HG03442 (cell line): Measurements from ENCODE around the gene DENND6B.

Experiments used
- ATAC-seq: cut with Tn5 transposase; IDR thresholded peaks from one replicate; pipeline ENCODE4 v1.9.1; 2021; ENCODE audit warnings: mild to moderate bottlenecking, moderate library complexity; ENCODE audit not compliant: unreplicated experiment

Gene DENND6B

DNA sequence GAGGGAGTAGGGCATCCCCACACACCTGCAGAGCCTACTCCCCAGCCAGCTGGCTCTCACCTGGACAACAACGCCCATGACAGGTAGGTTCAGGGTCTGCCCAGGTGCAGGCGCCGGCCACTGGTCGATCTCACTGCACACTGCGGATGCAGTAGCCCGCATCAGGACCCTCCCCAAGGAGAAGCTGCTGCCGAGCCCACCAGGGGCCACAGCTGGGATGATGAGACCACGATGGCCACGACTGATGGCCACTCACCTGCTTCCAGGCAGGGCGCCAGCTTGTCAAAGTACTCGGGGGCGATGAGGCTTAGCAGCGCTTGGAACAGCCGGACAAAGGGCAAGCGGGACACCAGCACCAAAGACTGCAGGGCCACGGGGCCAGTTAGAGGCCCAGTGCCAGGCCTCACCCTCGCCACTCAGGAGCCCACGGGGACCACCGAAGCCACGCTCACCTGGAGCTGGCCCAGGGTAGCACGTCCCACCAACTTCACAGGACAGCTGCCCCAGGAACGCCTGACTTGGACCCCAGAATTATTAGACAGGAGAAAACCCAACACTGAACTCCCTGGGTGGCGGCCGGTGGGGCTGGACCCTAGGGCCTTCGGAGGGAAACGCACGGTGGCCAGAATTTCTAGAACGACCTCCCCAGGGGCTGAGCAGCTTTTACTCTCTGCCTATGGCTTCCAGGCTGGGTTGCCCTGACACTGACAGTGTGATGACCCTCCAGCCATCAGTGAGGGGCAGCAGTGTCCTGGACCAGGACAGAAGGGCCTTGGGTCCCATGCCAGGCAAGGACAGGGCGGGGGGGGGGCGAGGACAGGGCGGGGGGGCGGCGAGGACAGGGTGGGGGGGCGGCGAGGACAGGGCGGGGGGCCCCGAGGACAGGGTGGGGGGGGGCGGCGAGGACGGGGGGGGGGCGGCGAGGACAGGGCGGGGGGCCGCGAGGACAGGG lies 10.4 kb downstream of the DENND6B start:
- ATAC-seq: no peak

GRCh38 chr22:50315289-50316113 lies 11.3 kb downstream of the DENND6B start:
- ATAC-seq: no peak

DNA sequence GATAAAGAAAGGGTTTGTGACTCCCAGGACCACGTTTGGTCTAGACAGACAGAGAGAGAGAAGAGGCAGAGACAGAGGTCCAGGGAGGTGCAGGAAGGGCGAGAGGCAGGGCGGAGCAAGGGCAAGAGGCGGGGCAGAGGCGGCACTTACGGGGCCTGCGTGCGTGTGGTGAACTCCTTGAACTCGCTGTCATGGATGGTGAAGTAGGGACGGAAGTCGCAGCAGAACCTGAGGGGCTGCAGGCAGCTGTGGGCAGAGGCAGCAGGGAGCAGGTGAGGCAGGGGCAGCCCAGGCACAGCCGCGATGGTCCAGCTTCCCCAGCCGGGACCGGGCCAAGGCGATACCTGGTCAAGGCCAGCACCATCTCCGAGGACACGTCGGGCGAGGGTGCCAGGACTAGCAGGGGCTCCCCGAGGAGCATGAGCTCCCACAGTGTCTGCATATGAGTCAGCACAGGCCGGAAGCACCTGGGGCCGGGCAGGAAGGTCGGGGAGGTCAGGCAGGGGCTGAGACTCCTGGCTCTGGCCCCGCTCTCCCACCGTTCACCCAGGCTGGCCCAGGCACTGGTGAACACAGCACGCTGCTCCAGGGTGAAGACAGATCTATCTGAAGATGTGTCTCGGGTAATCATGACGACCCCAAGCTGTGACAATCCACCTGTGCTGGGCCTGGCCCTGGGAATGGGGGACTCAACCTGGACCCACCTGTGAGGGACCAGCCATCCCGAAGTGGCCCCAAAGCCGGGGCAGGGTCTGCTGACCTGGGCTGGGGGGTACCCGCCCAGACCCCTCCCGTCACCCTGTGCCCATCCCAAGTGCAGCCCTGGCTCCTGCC lies 12.1 kb downstream of the DENND6B start:
- ATAC-seq: peak; percentile 71

DNA sequence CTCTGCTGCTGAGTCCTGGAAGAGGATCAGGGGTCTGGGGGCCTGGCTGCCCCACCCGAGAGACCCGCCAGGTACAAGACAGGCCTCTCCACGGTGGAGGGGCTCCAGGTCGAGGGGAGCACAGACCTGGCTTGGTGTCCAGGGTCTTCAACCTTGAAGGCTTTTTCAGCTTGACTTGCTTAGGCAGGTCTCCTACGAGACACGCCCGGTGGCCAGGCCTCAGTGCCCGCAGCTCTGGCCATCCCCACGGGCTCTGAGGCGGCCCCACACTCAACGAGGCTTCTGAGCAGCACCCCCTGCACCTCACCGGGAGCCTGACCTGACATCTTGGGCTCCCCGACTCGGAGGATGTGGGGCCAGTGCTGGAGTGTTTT lies 12.7 kb downstream of the DENND6B start:
- ATAC-seq: no peak

DNA sequence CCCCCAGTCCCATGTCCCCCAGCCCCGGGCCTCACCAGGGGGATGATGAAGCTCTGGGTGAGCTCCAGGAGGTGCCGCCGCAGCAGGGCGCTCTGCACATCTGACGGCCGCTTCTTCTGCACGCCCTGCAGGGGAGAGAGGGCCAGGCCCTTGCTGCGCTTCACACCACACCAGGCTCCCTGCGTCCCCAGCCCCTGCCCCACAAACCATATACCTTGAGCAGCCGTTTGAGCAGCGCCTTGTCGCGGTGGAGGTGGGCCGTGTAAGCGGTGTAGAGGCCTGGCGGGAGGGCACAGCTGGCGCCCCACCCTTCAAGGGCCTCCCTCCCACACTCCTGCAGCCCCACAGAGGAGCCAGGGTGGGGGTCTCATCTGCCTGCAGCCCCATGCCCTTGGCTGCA lies 13.2 kb downstream of the DENND6B start:
- ATAC-seq: no peak

GRCh38 chr22:50313021-50313420 lies 13.8 kb downstream of the DENND6B start:
- ATAC-seq: no peak

GRCh38 chr22:50312371-50312770 lies 14.4 kb downstream of the DENND6B start:
- no peak for ATAC-seq

DNA sequence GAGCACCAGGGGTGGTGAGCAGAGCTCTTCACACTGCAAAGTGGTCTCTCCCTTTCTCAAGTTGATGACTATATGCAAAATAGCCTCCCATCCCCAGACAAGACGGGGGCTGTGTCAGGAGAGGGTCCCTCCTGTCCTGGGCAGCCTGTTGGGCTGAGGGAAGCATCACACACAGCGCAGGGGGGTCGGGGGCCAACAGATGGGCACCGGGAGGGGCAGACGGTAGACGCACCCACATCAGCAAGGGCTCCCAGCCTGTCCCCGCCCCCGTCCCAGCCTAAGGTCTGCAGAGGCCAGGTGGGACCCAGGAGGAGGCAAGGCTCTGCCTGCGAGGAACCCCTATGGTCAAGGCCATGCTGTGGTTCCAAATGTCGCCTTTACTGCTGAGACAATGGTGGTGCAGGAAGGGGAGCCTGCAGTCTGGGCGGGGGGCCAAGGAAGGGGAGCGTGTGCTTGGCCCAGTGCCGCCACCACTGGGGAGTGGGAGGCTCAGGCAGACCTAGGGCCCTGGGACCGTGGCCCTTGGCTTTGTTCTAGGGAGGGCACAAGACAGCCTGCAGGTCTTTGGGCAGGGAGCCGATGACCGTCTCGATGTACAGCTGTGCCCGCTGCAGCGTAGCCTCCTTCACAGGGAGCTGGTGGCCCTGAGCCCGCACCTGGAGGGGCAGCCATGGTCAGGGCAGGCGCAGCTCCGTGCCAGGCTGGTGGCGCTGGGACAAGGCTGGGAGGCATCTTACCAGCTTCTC lies 15.0 kb downstream of the DENND6B start:
- no peak for ATAC-seq

DNA sequence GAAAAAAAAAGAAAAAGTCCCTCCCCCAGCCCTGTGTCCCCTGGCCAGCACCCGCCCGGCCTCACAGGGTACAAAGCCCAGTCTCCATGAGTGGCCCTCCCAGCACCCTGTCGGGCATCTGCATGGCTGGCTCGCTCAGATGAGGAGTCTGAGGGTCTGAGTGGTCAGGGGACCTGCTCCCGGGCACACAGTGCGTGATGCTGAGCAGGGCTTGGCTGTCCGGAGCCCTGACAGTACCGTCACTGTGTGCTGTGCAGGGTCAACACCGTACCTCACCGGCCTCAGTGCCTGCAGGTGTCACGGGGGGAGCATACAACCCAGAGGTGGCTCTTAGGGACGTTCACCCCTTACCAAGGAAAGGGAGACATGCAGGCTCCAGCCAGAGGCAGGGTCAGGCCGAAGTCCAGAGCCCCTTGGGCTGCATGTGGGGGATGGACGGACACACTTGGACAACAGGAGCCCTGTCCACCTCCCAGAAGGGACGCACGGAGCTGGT lies 15.8 kb downstream of the DENND6B start:
- ATAC-seq: no peak

GRCh38 chr22:50310031-50310722 lies 16.6 kb downstream of the DENND6B start:
- ATAC-seq: no peak

DNA sequence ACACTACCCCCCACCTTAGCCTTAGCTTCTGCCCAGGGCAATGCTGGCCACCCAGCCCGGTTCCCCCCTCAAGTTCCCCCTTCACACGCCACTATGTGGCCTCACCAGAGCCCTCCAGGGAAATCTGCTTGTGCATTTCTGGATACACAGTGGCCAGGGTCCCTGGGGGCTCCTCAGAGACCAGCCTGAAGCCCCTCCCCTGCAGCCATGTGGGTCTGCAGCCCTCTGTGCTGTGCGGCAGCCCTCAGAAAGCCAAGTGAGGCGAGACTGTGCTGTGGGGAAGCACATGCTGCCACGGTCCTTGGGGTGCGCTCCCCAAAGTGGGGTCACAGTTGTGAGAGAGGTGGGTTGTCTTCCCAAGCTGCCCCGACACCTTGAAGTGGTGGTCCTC lies 17.2 kb downstream of the DENND6B start:
- no peak for ATAC-seq

- ATAC-seq: no peak
Observed at GRCh38 chr22:50308986-50309600, 17.7 kb downstream of the DENND6B start.

GRCh38 chr22:50308597-50308935 lies 18.2 kb downstream of the DENND6B start:
- ATAC-seq: no peak

DNA sequence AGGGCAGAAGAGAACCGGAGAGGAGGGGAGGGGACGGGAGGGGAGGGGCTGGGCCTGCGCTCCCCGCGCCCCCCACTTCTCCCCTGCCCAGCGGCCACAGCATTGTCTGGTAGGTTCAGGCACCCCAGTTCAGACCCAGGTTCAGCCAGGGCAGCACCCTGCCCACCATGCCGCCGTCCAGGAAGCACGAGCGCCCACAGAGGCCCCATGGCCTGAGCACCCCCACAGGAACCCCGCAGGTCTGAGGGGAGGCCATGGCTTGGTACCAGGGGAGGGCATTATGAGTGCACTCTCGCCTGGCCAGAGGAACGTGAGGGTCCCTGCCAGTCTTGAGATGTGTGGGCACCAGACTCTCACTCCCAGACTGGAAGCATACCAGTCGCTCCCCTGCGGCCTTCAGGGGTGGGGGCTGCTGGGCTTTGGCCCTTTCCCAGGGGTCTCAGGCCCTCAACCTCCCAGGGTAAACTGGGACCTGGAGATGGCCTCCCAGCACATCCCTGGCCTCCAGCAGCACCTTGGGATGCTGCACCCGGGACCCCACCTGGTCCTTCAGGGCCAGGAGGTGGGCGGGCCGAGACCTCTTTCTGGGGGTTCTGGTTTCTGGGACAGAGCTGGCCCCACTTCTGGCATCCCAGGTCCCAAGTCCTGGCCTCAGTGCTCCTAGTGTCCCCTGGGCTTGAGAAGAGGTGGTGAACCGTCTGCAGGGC lies 18.8 kb downstream of the DENND6B start:
- ATAC-seq: no peak

GRCh38 chr22:50306753-50307749 lies 19.8 kb downstream of the DENND6B start, which contains the start of gene PLXNB2:
Gene PLXNB2 (minus strand): TSS chr22:50307646. CDS start chr22:50290584, 17,062 bp downstream.
- ATAC-seq: no peak

GRCh38 chr22:50305923-50306566 lies 20.8 kb downstream of the DENND6B start:
- no peak for ATAC-seq
